ENCODE results near the gene DVL1. TPM values are rescaled to one million over a fixed set of nuclear protein-coding genes. Genes with fewer than 3 reads are reported as not detected.

The DVL1 gene
- total and polyA plus RNA-seq, 9 of the 15 experiments (the other 6 are each of a cell fraction or from before 2014, with no cell fraction given) = 0.62 to 135 (median 24.3) TPM

DNA sequence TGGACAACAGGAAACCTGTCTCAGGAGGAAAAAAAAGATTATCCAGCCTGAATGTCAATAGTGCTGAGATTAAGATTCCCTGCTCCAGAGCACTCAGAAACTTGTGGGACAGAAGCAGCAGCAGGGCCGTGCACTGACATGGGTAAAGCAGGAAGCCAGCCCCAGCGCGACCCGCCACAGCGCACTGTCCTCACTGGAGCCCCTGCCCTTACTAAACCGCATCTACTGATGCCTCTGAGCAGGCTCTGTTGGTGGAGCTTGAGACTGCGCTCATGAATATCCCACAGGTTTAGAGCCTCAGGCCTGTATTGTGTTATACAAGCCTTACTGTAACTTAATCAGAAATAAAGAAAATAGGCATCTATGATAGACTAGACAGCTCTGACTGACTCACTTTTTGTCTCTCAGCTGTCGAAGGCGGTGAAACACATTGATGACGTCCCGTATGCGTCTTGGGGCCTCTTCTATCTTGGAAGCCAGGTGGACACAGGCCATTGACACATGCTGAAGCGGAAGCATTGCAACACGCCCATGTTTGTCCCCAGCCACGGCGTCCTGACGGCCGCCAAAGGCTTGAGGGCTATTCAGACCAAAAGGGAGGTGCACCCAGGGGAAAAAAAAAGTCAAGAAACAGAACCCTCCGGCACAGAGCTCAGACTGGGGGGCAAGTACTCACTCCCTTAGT lies 48.8 kb upstream of the DVL1 start (continued):
- TF ChIP-seq, protein P1, sequence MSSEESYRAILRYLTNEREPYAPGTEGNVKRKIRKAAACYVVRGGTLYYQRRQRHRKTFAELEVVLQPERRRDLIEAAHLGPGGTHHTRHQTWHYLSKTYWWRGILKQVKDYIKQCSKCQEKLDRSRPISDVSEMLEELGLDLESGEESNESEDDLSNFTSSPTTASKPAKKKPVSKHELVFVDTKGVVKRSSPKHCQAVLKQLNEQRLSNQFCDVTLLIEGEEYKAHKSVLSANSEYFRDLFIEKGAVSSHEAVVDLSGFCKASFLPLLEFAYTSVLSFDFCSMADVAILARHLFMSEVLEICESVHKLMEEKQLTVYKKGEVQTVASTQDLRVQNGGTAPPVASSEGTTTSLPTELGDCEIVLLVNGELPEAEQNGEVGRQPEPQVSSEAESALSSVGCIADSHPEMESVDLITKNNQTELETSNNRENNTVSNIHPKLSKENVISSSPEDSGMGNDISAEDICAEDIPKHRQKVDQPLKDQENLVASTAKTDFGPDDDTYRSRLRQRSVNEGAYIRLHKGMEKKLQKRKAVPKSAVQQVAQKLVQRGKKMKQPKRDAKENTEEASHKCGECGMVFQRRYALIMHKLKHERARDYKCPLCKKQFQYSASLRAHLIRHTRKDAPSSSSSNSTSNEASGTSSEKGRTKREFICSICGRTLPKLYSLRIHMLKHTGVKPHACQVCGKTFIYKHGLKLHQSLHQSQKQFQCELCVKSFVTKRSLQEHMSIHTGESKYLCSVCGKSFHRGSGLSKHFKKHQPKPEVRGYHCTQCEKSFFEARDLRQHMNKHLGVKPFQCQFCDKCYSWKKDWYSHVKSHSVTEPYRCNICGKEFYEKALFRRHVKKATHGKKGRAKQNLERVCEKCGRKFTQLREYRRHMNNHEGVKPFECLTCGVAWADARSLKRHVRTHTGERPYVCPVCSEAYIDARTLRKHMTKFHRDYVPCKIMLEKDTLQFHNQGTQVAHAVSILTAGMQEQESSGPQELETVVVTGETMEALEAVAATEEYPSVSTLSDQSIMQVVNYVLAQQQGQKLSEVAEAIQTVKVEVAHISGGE (CRISPR knock-in tag; IDR thresholded peaks at IDR 0.05) = no peak
- TF ChIP-seq ETV1 (tag; conservative IDR thresholded peaks at IDR 0.05; ENCODE audit: low read depth) (peak; percentile 84), SP2 (IDR thresholded peaks at IDR 0.05; ENCODE audit: extremely low read depth, low read depth, low read length, poor library complexity, severe bottlenecking) (no peak), ZBTB33 (CRISPR knock-in tag; IDR thresholded peaks at IDR 0.05) (peak; percentile 98), ZNF232 (CRISPR knock-in tag; IDR thresholded peaks at IDR 0.05) (no peak), KLF6 (CRISPR knock-in tag; IDR thresholded peaks at IDR 0.05; ENCODE audit: borderline replicate concordance) (no peak), BACH1 (tag; IDR thresholded peaks at IDR 0.05) (no peak), ETS2 (tag; IDR thresholded peaks at IDR 0.05; ENCODE audit: borderline replicate concordance, poor library complexity, severe bottlenecking) (no peak), ILK (tag; IDR thresholded peaks at IDR 0.05; ENCODE audit: borderline replicate concordance, low read depth) (no peak), DACH1 (IDR thresholded peaks at IDR 0.05; ENCODE audit: partially characterized antibody) (peak; percentile 74), CREB3L1 (IDR thresholded peaks at IDR 0.05; ENCODE audit: borderline replicate concordance, low read depth) (peak; percentile 47; the same call in 1 of the 2 replicates), PRPF4 (IDR thresholded peaks at IDR 0.05; ENCODE audit: insufficient read depth, low read depth, low read length, poor library complexity, severe bottlenecking) (no peak), KAT7 (CRISPR knock-in tag; IDR thresholded peaks at IDR 0.05; ENCODE audit: borderline replicate concordance) (peak; percentile 10; the same call in 1 of the 2 replicates), E2F6 (IDR thresholded peaks at IDR 0.05; ENCODE audit: borderline replicate concordance in 1 of 2, extremely low read depth in 1 of 2, insufficient read depth in 1 of 2, insufficient read length in 1 of 2, low read depth in 1 of 2, low read length in 1 of 2, poor library complexity in 1 of 2, severe bottlenecking in 1 of 2) (peak in 1 of 2 experiments; percentile 43), HMG20B (CRISPR knock-in tag; IDR thresholded peaks at IDR 0.05) (no peak)
- TF ChIP-seq, protein P2, sequence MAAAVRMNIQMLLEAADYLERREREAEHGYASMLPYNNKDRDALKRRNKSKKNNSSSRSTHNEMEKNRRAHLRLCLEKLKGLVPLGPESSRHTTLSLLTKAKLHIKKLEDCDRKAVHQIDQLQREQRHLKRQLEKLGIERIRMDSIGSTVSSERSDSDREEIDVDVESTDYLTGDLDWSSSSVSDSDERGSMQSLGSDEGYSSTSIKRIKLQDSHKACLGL (CRISPR knock-in tag; IDR thresholded peaks at IDR 0.05; ENCODE audit: borderline replicate concordance, poor library complexity, severe bottlenecking) = peak; percentile 40
